ENCODE data around the gene KHDRBS1.

DNA sequence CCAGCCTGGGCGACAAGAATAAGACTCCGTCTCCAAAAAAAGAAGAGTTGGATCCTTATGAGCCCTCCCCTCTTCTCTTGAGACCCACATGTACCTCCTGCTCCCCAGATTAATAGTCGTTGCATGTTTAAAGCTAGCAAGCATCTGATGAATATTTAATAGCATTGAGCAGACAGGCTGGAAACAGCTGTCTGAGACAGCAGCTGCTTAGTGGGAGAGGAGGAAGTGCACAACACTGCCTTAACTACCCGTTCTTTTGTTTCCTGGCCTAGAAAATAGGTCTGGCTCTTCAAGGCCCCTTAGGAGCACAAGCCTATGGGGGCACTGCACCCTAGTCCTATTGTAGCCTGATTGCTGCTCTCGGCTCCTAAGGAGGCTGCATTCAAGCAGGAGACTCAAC lies 41.7 kb downstream of the KHDRBS1 start:
- TF ChIP-seq, protein P1, sequence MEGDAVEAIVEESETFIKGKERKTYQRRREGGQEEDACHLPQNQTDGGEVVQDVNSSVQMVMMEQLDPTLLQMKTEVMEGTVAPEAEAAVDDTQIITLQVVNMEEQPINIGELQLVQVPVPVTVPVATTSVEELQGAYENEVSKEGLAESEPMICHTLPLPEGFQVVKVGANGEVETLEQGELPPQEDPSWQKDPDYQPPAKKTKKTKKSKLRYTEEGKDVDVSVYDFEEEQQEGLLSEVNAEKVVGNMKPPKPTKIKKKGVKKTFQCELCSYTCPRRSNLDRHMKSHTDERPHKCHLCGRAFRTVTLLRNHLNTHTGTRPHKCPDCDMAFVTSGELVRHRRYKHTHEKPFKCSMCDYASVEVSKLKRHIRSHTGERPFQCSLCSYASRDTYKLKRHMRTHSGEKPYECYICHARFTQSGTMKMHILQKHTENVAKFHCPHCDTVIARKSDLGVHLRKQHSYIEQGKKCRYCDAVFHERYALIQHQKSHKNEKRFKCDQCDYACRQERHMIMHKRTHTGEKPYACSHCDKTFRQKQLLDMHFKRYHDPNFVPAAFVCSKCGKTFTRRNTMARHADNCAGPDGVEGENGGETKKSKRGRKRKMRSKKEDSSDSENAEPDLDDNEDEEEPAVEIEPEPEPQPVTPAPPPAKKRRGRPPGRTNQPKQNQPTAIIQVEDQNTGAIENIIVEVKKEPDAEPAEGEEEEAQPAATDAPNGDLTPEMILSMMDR (IDR thresholded peaks at IDR 0.05), result no peak
- TF ChIP-seq EZH2 (IDR thresholded peaks at IDR 0.05; ENCODE audit: borderline replicate concordance, insufficient read depth, low read depth, low read length, poor library complexity, severe bottlenecking), result no peak

Data from B cell (primary cell).